Pons (tissue), 1 donor: ENCODE measurements around the gene ST7.
"Not testable (repeated sequence)": the region's sequence is repeated elsewhere in the genome, so short reads cannot be mapped to it uniquely, and the experiment has no call there.

Experiments used
- DNase-seq: peaks from one replicate; pipeline ENCODE4 v3.0.0-alpha.2; 2016; ENCODE audit warnings: low spot score

ST7 gene, protein sequence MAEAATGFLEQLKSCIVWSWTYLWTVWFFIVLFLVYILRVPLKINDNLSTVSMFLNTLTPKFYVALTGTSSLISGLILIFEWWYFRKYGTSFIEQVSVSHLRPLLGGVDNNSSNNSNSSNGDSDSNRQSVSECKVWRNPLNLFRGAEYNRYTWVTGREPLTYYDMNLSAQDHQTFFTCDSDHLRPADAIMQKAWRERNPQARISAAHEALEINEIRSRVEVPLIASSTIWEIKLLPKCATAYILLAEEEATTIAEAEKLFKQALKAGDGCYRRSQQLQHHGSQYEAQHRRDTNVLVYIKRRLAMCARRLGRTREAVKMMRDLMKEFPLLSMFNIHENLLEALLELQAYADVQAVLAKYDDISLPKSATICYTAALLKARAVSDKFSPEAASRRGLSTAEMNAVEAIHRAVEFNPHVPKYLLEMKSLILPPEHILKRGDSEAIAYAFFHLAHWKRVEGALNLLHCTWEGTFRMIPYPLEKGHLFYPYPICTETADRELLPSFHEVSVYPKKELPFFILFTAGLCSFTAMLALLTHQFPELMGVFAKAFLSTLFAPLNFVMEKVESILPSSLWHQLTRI

DNA sequence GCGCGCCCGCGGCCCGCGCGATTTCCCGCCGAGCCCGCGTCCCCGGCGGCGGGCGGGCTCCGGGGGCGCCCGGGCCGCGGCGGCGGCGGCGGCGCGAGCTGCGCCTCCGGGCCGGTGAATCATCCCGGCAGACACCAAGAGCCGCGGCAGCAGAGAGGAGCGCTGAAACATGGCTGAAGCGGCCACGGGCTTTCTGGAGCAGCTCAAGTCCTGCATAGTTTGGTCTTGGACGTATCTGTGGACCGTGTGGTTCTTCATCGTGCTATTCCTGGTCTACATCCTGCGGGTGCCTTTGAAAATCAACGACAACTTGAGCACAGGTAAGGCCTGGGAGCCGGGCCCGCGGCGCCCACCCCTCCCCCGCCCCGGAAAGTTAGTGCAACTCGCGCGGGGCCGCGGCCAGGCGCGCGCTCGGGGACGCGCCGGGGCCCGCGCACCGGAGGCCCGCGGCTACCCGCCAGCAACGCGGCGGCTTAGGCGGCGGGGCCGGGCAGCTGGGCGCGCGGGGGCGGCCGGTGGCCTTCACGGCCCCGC lies at the start of gene ST7:
ST7 (plus strand) TSS at position 130 of the 534 bp plus-strand sequence; CDS start at position 170, 40 bp downstream.
- peak; percentile 59 for DNase-seq

DNA sequence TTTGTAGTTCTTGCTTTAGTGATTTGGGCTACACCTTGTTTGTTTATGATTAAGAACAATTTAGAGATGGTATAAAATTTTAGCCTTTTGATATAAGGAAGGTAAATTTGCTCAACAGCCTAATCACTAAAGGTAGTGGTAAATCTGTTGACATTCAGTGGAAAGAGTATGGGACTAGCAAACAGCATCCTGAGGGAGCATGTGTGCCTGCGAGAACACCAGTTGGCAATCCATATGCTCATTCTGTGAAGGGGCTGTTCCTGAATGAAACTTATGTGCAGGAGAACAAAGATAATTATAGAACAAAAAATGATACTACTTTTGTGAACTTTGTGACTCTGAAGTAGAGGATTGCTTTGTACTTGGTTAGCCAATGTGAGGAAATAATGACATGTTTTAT lies 46.9 kb upstream of the ST7 start:
- DNase-seq: no peak

DNA sequence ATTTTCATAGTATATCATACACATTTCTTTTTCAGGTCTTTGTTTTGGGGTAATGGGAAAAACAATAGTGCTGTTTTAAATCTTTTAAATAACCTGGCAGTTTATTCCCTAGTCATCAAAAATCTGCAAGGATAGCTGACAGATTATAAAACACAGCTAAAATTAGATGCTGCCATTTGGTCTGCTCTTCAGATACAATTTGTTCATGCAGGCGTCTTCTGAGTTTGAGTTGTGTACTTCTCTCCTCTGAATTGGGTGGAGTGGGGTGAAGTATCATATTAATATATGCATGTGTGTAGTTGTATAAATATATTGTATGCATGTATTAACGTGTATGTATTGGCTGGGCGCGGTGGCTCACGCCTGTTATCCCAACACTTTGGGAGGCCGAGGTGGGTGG lies 42.9 kb upstream of the ST7 start:
- DNase-seq: no peak

DNA sequence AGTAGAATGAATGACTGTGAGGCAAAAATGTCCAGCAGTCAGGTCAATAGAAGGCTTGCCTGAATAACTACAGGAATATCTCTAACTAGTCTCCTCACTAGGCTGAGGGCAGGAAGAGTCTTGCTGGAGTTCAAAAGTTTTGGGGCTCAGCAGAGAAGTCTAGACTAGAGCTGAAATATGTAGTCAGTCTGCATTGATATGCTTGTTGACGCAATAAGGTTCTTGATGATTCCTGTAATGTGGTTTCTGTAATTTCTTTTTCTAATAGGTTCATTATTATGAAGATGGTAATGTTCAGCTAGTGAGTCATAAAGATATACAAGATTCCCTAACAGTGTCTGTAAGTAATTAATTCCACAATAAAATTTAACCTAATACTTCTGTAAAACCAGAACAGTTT lies 41.5 kb upstream of the ST7 start:
- DNase-seq: no peak

DNA sequence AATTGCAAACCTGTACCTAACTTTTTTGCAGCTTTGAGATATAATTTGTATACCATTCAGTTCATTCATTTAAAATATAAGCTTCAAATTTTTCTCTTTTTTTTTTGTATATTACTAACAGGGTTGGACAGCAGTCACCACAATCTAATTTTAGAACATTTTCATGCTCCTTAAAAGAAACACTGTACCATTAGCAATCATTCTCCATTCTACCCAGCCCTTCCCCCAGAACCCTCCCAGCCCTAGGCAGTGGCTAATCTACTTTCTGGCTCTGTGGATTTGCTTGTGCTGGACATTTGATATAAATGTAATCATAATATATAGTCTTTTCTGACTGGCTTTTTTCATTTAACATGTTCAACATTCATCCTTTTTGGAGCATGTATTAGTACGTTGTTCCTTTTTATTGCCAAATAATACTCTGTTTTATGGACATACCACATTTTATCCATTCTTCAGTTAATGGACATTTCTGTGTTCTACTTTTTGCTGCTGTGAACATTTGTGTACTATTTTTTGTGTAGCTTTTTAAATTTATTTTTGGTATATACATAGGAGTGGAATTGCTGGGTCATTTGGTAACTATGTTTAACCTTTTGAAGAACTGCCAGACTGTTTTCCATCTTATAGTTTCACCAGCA lies 40.9 kb upstream of the ST7 start:
- DNase-seq: no peak

DNA sequence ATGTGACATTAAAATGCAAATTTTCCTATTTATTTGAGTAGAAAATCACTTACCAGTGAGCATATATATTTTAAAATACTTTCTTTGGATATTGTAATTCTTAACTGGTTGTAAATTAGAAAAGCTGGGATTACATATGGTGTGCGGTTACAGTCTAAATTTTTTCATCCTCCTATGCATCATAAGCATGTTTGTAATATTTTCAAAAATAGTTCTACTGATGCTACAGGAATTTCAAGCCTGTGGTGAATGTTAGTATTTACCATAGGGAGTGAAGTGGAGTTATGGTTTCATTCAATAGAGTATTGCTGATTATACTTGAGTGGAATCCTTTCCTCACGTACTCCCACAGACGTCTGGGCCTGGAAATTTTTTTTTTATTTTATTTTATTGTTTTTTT lies 34.6 kb upstream of the ST7 start:
- DNase-seq: no peak

DNA sequence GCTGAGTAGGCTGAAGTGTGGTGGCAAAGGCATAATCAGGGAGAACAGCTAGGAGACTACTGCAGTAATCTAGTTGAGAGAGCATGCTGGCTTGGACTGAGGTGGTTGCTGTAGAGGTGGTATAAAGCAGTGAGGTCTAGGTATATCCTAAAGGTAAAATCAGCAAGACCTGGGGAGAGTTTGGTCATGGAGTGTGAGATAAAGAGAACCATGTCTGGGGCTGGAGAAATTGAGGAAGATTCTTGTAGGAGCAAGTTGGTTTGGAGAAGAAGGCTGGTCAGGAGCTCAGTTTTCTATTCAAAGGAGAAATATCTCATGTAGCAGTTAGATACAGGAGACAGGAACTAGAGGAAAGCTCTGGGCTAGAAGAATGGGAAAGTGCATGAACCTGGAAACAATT lies 32.9 kb upstream of the ST7 start:
- no peak for DNase-seq

DNA sequence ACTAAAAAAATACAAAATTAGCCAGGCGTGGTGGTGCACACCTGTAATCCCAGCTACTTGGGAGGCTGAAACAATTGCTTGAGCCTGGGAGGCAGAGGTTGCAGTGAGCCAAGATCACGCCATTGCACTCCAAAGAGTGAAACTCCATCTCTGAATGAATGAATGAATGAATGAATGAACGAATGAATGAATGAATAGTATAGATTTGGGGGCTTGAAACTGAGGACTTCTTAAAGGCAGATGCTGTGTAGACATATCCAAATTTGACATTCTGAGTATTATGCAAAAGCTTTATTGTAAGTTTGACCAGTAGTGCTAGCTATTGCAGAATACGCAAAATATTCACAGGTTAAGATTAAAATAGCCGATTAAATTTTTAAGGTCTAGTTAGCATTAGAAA lies 30.8 kb upstream of the ST7 start:
- DNase-seq: no peak

DNA sequence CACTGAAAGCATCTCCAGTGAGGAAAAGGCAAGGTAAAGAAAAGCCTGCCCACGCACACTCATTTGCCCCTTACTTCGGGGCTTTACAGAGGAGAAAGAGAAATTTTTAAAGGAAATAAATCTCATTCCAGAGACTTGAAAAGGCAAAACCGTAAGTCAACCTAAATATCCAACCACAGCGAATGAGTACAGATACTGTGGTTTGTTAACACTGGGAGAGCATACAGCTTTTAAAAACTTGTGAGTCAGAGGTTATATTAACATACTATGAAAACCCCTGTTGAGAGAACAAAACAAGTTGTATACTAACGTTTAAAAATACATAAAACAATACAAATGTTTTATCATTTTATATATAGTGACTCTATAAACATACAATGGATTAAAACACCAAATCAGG lies 28.6 kb upstream of the ST7 start:
- no peak for DNase-seq

DNA sequence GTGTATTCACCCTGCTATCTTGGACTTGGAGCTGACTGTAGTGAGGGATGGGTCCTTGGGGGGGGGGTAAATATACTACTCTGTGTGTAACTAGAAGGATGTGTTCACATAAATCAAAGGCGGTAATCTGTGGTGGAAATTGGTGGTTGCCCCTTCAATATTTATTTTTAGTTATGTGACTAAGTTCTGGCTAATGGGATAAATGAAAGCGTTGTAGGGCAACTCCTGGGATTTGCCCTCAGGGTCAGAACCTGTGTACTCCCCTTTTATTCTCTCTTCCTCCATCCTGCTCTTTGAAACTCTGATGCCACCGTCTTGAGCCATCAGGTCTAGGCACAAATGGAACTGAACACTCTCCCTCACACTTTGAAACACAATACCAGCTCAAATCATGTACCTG lies 24.3 kb upstream of the ST7 start:
- DNase-seq: no peak

DNA sequence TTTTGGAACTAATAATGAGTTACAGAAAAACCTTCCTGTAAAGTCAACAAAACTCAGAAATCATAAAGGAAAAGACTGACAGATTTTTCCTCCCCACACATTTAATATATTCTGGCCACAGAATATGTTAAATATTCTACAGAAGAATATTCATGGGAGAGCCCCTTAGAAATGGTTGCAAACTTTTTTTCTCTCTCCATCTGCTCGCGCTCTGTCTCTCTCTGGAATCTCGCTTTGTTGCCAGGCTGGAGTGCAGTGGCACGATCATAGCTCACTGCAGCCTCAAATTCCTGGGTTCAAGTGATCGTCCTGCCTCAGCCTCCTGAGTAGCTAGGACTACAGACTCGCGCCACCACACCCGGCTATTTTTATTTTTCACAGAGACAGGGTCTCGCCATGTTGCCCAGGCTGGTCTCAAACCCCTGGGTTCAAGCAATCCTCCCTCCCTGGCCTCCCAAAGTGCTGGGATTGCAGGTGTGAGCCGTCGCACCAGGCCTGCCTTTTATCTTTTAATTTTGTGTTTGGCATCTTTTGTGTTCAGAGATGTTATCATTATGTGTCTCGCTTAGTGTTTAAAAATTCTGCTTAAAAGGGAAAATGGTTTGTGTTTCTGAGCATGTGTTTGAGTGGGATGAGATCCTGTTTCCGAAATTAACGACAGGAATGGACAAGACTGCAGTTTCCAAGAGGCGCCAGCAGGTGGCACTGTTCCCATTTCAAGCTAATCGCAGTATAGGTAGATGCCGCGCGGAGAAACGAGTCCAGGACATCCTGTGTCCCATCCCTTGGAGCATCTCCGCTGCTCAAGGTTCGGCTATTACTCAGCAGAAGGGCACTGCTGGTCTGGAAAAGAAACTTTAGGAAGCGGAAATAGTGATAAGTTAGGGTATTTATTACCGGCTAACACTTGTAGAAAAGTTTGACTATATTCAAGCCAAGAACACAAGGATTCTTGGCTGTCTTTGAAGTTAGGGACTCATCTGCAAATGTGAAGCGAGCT lies 23.1 kb upstream of the ST7 start:
- peak; percentile 77 for DNase-seq

DNA sequence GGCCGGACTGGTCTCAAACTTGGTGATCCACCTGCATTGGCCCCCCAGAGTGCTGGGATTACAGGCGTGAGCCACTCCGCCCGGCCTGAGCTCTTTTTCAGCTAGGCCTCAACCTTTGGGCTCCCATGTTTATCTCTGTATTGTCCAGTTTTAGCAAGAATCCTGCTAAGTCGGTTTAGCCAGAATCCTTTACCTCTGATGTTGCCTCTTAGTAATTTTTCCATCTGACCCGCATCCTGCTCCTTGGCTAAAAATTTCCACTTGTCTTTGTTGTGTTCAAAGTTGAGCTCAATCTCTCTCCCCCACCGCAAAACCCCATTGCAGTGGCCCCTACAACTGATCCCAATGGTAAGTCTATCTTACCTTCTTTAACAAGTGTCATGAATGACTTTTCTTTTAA lies 20.7 kb upstream of the ST7 start:
- DNase-seq: no peak

DNA sequence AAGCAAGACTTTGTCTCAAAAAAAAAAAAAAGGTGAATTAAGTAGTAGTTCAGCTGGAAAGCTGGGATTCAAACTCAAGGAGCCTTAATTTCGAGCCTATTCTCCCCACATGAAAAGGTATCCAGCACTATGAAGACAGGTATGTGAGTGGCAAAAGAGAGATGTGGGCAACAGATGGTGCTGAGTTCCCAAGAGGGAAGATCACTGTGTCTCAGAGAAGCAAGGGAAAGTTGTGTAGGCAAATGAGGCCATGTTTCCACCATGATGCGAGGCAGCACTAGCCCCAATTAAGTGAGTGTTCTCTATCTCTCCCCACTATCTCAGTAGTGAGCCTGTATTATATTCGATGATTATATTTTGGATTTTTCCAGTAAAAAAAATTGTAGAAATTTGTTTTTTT lies 19.8 kb upstream of the ST7 start:
- no peak for DNase-seq

DNA sequence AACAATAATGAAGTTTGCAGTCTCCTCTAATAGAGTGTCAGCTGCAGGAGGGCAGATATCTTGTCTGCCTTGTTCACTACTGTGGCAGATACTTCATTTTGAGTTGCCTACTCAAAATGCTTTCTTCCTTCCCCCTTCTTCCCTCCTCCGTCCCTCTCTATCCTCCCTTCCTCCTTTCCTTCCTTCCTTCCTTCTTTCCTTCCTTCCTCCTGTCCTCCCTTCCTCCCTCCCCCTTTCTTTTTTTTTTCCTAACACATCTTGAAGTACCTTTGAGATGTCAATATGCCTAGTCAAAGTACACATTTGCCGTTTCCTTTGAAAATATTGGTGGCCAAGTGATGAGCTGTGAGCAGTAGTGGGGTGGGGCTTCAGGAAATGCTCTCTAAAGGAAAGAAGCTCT lies 18.7 kb upstream of the ST7 start:
- DNase-seq: no peak

DNA sequence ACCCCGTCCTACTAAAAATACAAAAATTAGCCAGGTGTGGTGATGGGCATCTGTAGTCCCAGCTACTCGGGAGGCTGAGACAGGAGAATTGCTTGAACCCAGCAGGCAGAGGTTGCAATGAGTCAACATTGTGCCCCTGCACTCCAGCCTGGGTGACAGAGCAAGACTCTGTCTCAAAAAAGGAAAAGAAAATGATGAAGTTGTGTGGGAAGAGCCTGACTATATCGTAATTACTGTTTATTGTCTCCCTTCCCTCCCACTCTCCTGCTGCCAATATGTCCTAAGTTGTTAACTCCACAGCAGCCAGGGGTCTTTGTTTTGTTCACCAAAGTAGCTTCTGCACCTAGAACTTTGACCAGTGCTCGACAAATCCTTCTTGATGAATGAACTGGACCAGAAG lies 16.5 kb upstream of the ST7 start:
- DNase-seq: not testable (repeated sequence)

DNA sequence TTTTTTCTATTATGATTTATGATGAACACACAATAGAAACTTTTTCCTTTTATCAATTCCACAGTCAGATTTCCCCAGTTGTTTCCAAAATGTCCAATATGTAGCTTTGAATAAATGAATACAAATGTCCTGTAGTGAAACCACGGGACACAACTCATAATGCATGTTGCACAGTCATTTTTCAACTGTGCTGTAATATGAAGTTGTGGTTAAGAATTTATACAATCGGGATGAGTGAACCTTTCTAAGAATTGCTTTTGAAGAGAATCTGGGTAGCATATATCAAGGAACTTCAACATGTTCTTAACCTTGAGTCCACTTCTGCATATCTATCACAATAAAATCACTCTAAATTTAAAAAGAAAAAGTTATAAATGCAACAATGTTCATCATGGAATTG lies 14.6 kb upstream of the ST7 start:
- DNase-seq: no peak

DNA sequence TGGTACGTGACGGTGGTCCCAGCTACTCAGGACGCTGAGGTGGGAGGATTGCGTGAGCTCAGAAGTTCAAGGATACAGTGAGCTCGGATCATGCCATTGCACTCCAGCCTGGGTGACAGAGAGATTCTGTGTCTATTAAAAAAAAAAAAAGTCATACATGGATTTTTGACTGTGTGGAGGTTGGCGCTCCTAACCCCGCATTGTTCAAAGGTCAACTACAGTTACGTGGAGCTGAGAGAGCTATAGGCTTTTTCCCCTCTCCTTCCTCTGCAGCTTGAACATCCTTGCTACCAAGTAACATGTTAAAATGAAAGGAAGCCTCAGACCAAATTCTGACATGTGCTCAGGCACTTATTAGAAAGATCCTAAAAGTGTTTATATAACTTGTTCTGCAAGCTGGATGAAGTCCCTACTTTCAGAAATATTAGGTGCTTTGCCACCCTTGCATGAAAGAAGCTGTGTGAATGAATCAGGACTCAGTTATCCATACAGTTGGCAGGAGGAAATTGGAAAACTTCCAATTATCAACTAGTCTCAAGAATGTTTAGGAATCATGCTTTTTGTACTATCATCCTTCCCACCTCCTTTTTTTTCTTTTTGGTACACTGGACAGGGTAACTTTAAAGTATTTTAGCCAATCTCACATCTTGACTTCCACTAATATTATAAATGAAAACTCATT lies 12.5 kb upstream of the ST7 start:
- DNase-seq: no peak

DNA sequence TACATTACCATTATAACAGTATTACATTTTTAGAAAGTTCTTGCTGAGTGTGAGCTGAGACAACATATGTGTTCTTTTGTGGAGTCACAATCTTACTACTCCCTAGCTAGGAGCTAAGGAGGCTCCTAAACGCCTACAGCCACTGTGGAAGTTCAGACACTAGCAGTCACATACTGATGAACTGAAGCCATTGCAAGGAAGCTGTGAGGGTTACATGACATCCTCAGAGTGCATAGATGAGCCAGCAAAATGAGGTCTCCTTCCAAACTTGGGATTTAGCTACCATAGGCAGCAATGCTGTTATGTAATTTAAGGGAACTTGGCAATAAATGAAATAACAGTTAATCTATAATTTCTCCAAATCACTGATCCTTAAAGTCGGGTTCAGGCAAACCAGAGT lies 10.8 kb upstream of the ST7 start:
- DNase-seq: no peak

DNA sequence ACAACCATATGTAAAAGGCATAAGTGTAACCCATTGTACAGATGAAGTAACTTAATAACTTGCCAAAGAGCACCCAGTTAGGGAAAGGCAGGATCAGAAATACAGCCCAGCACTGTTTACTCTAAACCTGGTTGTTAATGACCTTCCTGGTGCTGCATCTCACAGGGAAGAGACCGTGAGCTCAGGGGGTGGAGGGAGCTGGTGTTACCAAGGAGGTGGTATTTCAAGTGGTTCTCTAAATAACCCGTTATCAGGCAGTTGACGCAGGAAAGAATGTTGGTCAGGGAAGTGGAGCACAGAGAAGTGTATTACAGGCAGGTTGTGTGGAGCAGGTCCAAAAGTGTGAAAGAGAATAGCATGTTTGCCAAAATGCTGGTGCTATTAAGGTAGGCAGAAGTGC lies 4.4 kb upstream of the ST7 start:
- DNase-seq: no peak

DNA sequence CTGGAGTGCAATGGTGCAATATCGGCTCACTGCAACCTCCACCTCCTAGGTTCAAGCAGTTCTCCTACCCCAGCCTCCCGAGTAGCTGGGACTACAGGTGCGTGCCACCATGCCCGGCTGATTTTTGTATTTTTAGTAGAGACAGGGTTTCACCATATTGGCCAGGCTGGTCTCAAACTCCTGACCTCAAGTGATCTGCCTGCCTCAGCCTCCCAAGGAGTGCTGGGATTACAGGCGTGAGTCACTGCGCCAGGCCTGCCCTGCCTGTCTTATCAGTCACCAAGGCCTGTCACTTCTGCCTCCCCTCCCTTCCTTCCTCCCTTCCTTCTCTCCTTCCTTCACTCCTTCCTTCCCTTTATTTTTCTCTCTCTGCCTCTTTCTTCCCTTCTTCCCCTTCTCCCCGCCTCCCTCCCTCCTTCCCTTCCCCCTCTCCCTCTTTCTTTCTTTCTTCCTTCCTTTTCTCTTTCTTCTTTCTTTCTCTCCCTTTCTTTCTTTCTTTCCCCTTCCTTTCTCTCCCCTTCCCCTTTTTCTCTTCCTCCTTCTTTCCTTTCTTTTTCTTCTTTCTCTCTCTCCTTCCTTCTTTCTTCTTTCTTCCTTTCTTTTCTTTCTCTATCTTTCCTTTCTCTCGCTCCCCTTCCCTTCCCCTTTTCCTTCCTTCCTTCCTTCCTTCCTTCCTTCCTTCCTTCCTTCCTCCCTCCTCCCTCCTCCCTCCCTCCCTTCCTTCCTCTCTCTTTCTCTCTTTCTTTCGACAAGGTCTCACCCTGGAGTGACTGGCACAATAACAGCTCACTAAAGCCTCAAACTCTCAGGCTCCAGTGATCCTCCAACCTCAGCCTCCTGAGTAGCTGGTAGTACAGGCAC lies 3.1 kb upstream of the ST7 start:
- no peak for DNase-seq
